GM18519 (cell line): ENCODE measurements around the gene LSR.
"Not testable (repeated sequence)": the region's sequence is repeated elsewhere in the genome, so short reads cannot be mapped to it uniquely, and the experiment has no call there.

Experiments
- ATAC-seq: cut with Tn5 transposase; IDR thresholded peaks from one replicate; pipeline ENCODE4 v1.9.1; 2021; ENCODE audit warnings: mild to moderate bottlenecking, moderate library complexity; ENCODE audit not compliant: unreplicated experiment, low FRiP score

LSR gene

DNA sequence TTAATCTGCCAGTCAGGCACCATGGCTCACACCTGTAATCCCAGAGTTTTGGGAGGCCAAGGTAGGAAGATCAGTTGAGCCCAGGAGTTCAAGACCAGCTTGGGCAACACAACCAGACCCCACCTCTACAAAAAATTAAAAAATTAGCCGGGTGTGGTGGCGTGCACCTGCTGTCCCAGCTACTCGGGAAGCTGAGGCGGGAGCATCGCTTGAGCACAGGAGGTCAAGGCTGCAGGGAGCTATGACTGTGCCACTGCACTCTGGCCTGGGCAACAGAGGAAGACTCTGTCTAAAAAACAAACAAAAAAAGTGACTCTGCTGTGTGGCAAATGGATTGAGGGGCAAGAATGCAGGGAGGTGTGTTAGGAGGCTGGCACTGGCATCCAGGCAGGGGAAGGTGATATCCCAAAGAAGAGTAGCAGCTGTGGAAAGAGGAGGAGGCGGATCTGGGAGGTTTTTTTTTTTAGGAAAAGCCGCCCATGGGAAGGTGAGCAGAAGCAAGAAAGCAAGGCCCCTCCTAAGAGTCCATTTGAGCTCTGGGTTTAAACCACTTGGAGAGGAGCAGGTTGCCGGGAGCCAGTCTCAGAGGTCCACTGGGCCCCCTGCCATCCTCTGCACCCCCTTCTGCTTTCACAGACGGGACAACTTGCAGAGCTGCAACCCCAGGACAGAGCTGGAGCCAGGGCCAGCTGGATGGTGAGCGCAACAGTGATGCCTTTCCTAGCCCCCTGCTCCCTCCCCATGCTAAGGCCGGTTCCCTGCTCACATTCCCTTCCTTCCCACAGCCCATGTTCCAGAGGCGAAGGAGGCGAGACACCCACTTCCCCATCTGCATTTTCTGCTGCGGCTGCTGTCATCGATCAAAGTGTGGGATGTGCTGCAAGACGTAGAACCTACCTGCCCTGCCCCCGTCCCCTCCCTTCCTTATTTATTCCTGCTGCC is 35.6 kb downstream of the LSR start:
- ATAC-seq, result no peak

DNA sequence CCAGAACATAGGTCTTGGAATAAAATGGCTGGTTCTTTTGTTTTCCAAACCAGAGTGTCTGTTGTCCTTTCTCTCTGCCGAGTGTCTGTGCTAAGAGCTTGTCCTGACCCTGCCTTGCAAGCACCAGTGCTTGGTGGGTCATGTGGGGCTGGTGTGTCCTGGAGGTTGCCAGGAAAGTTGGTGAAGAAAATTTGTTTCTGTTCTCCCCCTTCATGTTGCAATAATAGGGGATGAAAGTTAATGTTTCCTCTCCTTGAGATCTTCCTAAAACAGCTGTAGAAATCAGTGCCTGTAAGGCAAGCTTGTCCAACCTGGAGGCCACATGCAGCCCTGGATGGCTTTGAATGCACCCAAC is 36.3 kb downstream of the LSR start:
- no peak for ATAC-seq

DNA sequence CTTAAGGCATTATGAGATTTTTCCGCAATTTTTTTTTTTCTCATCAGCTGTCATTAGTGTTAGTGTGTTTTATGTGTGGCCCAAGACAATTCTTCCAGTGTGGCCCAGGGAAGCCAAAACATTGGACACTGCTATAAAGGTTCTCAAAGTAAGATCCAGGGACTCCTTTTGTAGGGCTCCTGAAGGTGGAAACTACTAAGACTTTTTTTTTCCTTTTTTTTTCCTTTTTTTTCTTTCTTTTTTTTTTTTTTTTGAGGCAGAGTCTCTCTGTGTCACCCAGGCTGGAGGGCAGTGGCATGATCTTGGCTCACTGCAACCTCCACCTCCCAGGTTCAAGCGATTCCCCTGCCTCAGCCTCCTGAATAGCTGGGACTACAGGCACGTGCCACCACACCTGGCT is 36.7 kb downstream of the LSR start:
- not testable (repeated sequence) for ATAC-seq

DNA sequence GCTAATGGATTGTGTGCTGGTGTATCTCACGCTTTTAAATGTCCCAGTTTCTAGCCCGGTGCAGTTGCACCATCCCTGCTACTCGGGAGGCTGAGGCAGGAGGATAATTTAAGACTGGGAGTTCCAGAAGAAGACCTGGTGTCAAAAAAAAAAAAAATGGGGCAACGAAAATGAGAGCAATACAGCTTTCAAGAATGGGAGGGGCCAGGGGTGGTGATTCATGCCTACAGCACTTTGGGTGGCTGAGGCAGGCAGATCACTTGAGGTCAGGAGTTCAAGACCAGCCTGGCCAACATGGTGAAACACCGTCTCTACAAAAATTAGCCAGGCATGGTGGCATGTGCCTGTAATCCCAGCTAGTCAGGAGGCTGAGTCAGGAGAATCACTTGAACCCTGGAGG is 37.3 kb downstream of the LSR start:
- not testable (repeated sequence) for ATAC-seq

DNA sequence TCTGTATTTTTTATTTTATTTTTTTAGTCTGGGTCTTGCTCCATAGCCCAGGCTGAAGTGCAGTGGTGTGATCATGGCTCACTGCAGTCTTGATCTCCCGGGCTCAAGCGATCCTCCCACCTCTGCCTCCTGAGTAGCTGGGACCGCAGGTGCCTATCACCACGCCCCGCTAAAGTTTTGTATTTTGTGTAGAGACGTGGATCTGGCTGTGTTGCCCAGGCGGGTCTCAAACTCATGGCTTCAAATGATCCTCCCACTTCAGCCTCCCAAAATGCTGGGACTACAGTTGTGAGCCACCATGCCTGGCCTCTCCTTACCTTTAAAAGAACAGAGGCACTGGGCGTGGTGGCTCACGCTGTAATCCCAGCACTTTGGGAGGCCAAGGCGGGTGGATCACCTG is 38.9 kb downstream of the LSR start:
- ATAC-seq, result no peak

DNA sequence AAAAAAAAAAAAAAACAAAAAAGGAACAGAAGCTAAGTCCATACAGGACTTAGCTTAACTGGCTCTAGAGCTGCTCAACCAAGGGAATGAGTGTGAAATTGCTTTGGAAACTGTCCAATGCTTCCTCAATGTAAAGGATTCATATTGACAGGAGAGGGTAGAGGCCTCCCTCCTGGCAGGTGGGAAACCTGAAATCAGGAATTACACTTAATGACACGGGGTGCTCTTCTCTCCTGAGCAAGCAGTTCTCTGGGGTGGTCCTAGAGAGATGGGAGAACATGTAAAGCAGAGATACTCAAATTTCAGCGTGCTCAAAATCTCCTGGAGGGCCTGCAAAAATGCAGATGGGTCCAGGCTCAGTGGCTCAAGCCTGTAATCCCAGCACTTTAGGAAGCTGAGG is 39.5 kb downstream of the LSR start:
- ATAC-seq, result no peak

DNA sequence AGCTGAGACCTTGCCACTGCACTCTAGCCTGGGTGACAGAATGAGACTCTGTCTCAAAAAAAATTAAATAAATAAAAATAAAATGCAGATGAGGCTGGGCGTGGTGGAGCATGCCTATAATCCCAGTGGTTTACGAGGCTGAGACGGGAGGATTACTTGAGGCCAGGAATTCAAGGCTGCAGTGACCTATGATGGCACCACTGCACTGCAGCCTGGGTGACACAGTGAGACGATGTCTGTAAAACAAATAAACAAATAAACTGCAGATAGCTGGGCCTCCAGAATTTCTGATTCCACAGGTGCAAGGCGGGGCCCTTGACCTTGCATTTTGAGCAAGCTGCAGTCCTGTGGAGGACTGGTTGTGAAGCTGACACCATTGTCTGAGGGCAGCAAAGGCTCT is 40.1 kb downstream of the LSR start:
- ATAC-seq, result no peak

DNA sequence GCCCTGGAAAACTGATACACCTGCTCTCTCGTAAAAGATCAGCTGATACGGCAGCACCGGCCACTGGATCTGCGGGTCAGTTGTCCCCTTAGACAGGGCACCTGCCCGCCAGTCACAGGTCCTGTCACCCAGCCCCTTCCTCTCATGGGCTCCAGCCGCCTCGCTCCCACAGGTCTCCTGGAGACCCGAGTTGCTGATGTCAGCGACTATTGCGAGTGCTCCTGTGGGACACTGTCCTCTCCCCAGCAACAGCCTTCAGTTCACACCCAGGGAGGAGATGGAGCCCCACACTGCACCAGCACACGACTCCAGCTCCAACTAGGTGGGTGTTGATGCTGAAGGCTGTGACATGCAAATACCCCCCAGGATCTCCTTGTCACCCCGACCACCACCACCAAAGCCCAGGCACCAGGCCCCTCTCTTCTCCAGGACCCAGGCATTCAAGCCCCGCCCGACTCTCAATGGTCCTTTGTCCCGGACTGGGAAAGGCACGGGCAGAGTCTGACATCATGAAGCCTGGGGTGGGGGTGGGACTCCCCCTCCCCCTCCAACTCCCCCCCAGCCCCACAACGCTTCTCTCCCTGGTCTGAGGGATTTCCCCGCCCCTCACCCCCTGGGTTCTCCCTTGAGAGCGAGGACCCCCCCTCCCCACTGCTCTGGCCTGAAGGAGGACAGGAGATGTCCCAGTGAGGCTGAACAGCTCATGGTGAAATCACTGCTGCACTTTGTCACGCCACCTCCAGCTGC is 41.8 kb downstream of the LSR start:
- no peak for ATAC-seq

DNA sequence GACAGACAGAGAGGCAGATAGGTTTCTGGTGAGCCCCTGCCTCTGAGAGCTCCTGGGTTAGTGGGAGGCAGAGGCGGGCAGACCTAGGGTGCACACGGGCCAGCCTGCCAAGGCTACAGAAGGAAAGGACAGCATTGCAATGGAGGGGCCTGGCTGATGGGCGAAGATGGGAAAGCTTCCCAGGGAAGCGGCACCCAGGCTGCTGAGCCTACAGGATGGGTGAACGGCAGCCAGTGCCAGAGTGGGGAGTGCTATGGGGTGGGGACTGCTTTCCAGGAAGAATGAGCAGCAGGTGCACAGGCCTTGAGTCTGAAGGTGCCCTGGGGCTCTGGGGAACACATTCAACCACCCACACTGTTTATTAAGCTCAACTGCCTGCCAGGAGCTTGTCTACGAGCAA is 42.5 kb downstream of the LSR start:
- no peak for ATAC-seq

DNA sequence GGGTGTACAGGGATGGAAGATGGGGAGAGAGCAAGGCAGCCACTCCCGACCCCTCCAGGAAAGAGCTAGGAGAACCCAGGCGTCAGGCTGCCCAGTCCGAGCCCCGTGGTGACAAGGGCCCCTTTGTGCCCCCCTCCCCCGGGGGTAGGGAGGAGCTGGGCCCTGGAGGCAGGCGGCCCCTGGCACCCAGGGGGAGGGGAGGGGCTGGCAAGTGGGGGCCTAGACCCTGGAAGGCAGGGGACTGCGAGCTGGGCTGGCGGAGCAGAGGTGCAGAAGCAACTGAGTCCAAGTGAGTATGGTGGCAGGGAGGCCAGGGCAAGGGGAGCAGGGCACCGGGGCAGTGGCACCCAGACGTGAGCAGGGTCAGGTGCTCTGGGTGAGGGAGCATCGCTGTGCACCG is 43.1 kb downstream of the LSR start, which contains the start of gene MAG:
MAG (plus strand) TSS at position 246 of the 400 bp plus-strand sequence. CDS start 3,248 bp downstream, outside the sequence.
- ATAC-seq, result no peak

DNA sequence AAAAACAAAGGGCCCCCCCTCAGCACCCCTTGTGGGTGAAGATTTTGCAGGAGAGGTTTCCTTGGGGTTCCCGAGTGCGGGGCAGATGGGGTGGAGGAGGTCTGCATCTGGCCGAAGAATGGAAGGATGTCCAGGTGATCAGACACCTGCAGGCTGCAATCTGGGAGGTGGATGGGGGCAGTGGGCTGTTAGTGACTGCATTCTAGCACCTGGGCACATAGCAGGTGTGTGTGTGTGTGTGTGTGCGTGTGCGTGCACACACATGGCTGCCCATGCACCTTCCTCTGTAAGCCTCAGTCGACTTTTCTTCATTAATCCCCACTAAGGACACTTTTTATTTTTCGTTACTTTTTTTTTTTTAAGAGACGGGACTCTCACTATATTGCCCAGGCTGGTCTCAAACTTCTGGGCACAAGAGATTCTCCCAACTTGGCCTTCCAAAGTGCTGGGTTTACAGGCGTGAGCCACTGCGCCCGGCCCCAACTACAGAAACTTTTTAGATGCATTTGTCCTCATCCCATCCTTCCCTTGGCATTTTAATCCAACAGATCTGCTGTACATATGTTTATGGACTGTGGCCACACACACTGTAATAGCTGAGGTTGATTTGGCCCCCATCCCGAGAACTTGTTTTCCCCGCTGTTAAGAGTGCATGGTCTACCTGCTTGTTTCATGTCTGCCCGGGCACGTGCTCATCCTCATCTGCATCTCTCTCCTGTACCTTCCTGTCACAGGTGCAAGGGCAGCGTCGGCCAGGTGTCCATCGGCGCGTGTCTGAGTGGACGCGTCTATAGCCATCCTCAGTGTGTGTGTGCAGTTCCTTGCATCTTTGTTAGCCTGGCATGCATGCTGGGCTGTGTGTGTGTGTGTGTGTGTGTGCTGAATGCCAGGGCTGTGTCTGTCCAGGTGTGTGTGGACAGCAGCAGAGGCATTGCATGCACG is 43.9 kb downstream of the LSR start:
- ATAC-seq, result no peak

DNA sequence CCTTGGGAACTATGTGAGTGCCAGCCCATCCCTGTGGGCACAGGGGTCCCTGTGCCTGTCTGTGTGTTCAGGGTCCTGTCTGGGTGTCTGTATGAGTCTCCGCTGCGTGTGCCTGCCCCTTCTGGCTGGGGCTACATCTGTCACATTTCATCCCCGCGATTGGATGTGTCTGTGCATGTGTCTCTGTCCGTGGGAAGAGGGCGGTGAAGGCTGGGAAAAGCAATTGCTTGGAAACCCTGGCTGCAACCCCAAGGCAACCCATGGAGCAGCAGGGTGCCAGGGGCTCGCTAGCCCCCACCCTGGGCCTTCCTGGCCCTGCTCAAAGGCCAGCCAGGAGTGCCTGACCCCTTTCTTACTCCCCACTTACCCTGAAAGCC is 44.5 kb downstream of the LSR start:
- no peak for ATAC-seq

DNA sequence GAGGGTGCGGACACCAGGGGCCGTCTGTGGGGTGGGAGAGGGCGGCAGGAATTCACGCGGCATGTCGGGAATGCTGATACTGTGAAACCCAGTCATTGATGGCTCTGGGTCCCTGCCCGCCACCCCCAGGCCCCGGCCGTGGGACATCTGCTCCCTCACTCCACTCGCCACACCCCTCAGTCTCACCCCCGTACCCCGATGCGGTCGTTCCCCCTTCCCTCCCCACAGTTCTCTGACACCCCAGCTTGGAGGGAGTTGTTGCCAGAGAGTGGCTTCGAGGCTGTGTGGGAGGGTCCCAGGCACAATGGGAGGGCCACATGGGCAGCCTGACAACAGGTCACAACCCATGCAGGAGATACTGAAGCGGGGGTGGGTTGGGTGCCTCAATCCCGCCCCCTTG is 45.0 kb downstream of the LSR start:
- ATAC-seq, result no peak

DNA sequence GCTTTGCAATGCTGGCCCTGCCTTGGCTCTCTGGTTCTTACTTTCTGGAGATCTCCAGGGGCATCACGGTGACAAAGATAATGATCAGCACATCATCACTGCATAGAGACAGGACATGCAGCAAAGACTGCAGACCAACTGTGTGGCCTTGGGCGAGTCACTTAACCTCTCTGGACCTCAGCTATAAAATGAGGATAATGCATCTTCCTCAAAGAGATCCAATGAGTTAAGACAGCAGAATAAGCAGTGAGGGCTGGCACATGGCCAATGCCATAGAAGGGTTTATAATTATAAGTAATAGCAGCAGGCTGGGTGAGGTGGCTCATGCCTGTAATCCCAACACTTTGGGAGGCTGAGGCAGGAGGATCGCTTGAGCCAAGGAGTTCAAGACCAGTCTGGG is 45.5 kb downstream of the LSR start:
- no peak for ATAC-seq

DNA sequence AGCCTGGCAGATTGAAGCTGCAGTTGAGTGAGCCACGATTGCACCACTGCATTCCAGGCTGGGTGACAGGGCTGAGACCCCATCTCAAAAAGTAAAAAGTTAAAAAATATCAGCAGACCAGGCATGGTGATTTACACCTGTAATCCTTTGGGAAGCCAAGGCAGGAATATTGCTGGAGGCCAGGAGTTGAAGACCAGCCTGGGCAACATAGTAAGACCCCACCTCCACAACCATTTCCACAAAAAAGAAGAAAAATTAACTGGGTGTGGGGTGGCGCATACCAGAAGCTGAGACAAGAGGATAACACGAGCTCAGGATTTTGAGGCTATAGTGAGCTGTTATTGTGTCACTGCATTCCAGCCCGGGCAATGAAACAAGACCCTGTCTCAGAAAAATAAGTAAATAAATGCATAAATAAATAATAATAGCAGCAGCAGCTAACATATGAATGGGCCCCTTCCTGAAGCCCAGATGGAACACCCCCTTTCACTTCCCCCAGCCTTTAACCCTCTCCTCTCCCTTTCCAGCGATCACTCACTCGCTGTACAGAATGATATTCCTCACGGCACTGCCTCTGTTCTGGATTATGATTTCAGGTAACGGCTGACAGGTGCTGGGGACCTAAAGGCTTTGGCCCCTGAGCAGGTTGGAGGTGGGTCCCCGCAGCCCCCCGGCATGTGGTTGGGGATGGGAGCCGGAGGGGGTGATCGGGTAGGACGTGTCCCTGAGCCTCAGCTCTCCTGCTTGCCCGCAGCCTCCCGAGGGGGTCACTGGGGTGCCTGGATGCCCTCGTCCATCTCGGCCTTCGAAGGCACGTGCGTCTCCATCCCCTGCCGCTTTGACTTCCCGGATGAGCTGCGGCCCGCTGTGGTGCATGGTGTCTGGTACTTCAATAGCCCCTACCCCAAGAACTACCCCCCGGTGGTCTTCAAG is 46.3 kb downstream of the LSR start:
- no peak for ATAC-seq

DNA sequence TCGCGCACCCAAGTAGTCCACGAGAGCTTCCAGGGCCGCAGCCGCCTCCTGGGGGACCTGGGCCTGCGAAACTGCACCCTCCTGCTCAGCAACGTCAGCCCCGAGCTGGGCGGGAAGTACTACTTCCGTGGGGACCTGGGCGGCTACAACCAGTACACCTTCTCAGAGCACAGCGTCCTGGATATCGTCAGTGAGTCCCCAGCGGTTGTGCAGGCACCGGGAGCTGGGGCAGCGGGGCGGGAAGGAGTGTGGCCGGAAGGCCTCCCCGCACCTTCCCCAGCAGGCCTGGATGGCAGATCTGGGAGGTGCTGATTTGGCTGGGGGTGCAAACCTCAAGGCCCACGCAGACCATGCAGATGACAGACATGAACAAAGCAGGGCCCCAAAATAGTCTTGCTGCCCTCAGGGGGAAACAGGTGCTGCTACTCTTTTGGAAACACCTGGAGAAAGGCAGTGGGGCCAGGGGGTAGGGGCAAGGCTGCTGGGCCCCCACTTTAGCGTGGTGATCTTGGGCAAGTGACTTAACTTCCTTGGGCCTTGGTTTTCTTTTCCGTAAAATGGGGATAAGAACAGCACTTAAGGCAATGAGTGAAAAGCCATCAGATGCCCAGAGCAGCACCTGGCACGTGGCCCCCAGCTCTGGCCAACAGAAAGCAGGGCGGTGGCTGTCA is 47.1 kb downstream of the LSR start:
- ATAC-seq, result no peak

DNA sequence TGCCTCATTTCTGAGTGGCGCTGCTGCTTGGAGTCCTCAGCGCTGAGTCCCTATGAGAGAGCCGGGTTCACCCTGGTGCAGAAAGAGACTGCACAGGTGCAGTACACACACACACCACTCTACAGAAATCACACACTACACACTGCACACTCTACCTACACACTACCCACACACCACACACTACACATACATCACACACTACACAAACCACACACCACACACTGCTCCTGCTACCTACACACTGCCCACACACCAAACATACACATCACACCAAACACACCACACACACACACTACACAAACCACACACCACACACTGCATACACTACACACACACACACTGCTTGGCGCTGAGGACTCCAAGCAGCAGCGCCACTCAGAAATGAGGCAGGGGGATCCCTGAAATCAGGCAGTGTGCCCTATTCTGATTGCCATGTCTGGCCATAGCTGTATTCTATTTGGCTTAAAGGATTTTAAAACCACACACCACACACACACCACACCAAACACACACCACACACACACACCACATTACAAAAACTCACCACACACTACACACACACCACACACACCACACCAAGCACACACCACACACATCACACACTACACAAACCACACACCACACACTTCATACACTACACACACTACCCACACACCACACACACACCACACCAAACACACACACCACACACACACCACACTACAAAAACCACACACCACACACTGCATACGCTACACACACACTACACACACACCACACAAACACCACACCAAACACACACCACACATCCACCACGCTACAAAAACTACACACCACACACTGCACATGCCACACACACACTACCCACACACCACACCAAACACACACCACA is 48.1 kb downstream of the LSR start:
- ATAC-seq, result no peak

DNA sequence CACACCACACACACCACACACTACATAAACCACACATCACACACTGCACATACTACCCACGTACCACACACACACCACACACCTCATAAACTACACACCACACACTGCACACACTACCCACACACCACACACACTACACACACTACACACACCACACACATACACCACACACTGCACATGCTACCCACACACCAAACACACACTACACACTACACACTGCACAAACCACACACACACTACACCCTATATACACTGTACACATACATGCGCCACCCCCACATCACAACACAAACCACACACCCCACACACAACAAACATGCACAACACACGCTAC is 48.7 kb downstream of the LSR start:
- no peak for ATAC-seq
